Sigmoid colon (tissue), 4 donors: Measurements from ENCODE around the gene BAX.

Experiments used
- EP300 ChIP-seq, 4 donors: sonication (generic); formaldehyde crosslinking; IDR thresholded peaks; one replicate each; pipeline ENCODE4 v1.6.1; 2017; ENCODE audit warnings: antibody characterized with exemption in 4 of 4
- POLR2A ChIP-seq, 2 donors: fragments of 450-650 bp; IDR thresholded peaks; one replicate each; pipeline ENCODE4 v1.6.1; 2016; ENCODE audit warnings: antibody characterized with exemption in 2 of 2, mild to moderate bottlenecking in 2 of 2, moderate library complexity in 2 of 2
- POLR2AphosphoS5 ChIP-seq, 4 donors: sonication (generic); formaldehyde crosslinking; IDR thresholded peaks; one replicate each; pipeline ENCODE4 v1.6.1; 2017; ENCODE audit warnings: antibody characterized with exemption in 4 of 4
- TF ChIP-seq, protein P1 (sequence below), 4 experiments: fragments of 450-650 bp in 3 of 4; fragments of 200-600 bp in 1 of 4; IDR thresholded peaks; one replicate each; pipeline ENCODE4 v1.5.1; 2016 to 2019; ENCODE audit warnings: antibody characterized with exemption in 4 of 4, mild to moderate bottlenecking in 3 of 4, moderate library complexity in 2 of 4

DNA sequence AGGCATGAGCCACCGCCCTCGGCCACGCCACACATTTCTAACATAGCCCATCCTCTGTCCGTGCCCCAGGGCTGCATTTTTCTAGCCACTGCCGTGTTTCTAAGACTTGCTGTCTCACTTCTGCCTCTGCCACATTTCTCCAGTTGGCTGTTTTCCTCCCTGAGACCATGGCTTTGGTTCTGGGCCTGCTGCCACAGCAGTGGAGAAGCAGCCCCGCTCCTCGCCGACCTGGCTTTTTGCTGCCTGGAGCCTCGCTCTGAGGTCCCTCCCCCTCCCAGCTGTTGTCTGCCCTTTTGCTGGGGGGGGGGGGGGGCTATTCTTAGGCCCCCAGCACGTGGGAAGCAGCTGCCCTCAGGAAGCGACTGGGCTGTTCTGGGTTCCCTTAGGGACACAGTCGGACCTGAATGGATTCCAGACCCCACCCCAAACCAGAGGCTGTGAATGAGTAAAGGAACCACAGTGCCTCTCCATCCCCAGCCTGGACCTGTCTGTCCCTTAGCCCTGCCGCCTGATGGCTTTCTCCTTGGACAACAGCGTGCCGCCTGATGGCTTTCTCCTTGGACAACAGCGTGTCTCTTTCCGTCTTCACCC lies 35.1 kb downstream of the BAX start:
- TF ChIP-seq, protein P1, sequence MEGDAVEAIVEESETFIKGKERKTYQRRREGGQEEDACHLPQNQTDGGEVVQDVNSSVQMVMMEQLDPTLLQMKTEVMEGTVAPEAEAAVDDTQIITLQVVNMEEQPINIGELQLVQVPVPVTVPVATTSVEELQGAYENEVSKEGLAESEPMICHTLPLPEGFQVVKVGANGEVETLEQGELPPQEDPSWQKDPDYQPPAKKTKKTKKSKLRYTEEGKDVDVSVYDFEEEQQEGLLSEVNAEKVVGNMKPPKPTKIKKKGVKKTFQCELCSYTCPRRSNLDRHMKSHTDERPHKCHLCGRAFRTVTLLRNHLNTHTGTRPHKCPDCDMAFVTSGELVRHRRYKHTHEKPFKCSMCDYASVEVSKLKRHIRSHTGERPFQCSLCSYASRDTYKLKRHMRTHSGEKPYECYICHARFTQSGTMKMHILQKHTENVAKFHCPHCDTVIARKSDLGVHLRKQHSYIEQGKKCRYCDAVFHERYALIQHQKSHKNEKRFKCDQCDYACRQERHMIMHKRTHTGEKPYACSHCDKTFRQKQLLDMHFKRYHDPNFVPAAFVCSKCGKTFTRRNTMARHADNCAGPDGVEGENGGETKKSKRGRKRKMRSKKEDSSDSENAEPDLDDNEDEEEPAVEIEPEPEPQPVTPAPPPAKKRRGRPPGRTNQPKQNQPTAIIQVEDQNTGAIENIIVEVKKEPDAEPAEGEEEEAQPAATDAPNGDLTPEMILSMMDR (IDR thresholded peaks at IDR 0.05) = no peak
- TF ChIP-seq POLR2AphosphoS5 (IDR thresholded peaks at IDR 0.05) (no peak), POLR2A (IDR thresholded peaks at IDR 0.05) (no peak), EP300 (IDR thresholded peaks at IDR 0.05) (no peak)
